ENCODE data around the gene KRT20.
"Not testable (repeated sequence)": the region's sequence is repeated elsewhere in the genome, so short reads cannot be mapped to it uniquely, and the experiment has no call there.

The KRT20 gene

GRCh38 chr17:40884708-40885512 lies at the start of gene KRT20:
KRT20 (minus strand) TSS chr17:40885242; CDS start chr17:40885185, 57 bp downstream.
- TF ChIP-seq MYC (IDR thresholded peaks at IDR 0.05; ENCODE audit: low read depth, low read length), result no peak
- peak; percentile 9 for TF ChIP-seq CTCF (IDR thresholded peaks at IDR 0.05; ENCODE audit: low read depth, low read length)
- DNase-seq (ENCODE audit: low read depth), result no peak
- H3K4me3 ChIP-seq (ENCODE audit: low read depth, low read length), result no peak within 1 kb of the TSS

DNA sequence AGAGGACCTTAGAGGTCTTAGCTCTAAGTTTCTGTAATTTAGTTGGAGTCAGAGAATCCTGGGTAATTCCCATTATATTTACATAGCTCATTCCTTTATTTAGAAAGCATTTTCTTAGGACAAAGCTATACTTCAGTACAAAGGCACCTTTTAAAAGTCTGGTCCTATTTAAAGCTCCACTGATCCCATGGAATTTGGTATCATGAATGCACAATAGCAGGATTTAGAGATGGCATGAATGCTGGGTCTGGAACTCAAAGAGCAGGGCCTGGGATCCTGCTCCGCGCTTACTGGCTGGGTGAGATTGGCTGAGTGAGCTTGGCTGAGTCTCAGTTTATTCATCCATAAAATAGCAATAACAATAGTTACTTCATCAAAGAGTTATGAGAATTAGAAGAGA lies 47.6 kb upstream of the KRT20 start:
- no peak overlapping the region for H3K4me3 ChIP-seq (ENCODE audit: low read depth, low read length)
- no peak for TF ChIP-seq MYC (IDR thresholded peaks at IDR 0.05; ENCODE audit: low read depth, low read length)
- DNase-seq (ENCODE audit: low read depth), result no peak

- TF ChIP-seq CTCF (IDR thresholded peaks at IDR 0.05; ENCODE audit: low read depth, low read length) (no peak), POLR2A (IDR thresholded peaks at IDR 0.05; ENCODE audit: extremely low read depth, insufficient read length) (no peak), MYC (IDR thresholded peaks at IDR 0.05; ENCODE audit: low read depth, low read length) (no peak), MAX (IDR thresholded peaks at IDR 0.05; ENCODE audit: low read depth, low read length) (no peak)
- DNase-seq (ENCODE audit: low read depth), result no peak
Measured at GRCh38 chr17:40931311-40931710, 46.3 kb upstream of the KRT20 start.

GRCh38 chr17:40926341-40926740 lies 41.3 kb upstream of the KRT20 start:
- DNase-seq (ENCODE audit: low read depth), result no peak
- H3K4me3 ChIP-seq (ENCODE audit: low read depth, low read length), result no peak overlapping the region
- TF ChIP-seq MYC (IDR thresholded peaks at IDR 0.05; ENCODE audit: low read depth, low read length), result no peak
- TF ChIP-seq CTCF (IDR thresholded peaks at IDR 0.05; ENCODE audit: low read depth, low read length), result no peak
- TF ChIP-seq POLR2A (IDR thresholded peaks at IDR 0.05; ENCODE audit: extremely low read depth, insufficient read length), result no peak
- TF ChIP-seq MAX (IDR thresholded peaks at IDR 0.05; ENCODE audit: low read depth, low read length), result no peak

More at GRCh38 chr17:40931311-40931710, 46.3 kb upstream of the KRT20 start:
- H3K4me3 ChIP-seq (ENCODE audit: low read depth, low read length), result no peak overlapping the region

GRCh38 chr17:40922239-40922638 lies 37.2 kb upstream of the KRT20 start:
- H3K4me3 ChIP-seq (ENCODE audit: low read depth, low read length), result no peak overlapping the region
- peak; percentile 42 for DNase-seq (ENCODE audit: low read depth)
- no peak for TF ChIP-seq MYC (IDR thresholded peaks at IDR 0.05; ENCODE audit: low read depth, low read length)
- TF ChIP-seq CTCF (IDR thresholded peaks at IDR 0.05; ENCODE audit: low read depth, low read length), result no peak
- TF ChIP-seq POLR2A (IDR thresholded peaks at IDR 0.05; ENCODE audit: extremely low read depth, insufficient read length), result no peak
- no peak for TF ChIP-seq MAX (IDR thresholded peaks at IDR 0.05; ENCODE audit: low read depth, low read length)

DNA sequence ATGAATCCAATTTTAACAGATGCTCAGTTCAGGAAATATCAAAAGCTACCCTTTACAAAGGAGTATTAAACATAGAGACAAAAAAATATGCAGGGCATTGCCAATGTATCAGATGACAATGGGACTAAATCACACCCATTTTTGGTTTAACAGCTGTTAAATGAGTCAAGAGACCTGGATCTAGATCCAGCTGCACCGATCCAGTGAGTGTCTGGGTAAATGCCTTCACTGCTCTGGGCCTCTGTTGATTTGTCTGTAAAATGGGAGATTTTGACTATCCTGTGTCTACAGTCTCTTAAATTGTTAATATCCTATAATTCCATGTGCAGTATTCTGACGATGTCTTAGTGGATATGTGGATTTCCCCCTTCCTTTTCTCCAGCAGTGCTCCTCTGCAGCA lies 36.0 kb upstream of the KRT20 start:
- TF ChIP-seq CTCF (IDR thresholded peaks at IDR 0.05; ENCODE audit: low read depth, low read length), result no peak
- no peak for TF ChIP-seq MAX (IDR thresholded peaks at IDR 0.05; ENCODE audit: low read depth, low read length)
- no peak for TF ChIP-seq MYC (IDR thresholded peaks at IDR 0.05; ENCODE audit: low read depth, low read length)
- no peak for TF ChIP-seq POLR2A (IDR thresholded peaks at IDR 0.05; ENCODE audit: extremely low read depth, insufficient read length)
- DNase-seq (ENCODE audit: low read depth), result no peak
- H3K4me3 ChIP-seq (ENCODE audit: low read depth, low read length), result no peak overlapping the region

DNA sequence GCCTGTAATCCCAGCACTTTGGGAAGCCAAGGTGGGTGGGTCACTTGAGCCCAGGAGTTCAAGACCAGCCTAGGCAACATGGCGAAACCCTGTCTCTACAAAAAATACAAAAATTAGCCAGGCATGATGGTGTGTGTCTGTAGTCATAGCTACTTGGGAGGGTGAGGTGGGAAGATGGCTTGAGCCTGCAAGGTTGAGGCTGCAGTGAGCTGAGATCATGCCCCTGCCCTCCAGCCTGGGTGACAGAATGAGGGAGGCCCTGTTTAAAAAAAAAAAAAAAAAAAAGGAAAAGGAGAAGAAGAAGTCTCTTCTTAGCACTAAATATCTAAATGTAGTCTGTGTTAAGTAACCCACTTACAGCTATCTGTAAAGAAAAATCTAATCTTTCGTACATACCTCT lies 32.1 kb upstream of the KRT20 start:
- not testable (repeated sequence) for H3K4me3 ChIP-seq (ENCODE audit: low read depth, low read length); DNase-seq (ENCODE audit: low read depth)
